Measurements from ENCODE around the gene VPS72.

VPS72 gene

DNA sequence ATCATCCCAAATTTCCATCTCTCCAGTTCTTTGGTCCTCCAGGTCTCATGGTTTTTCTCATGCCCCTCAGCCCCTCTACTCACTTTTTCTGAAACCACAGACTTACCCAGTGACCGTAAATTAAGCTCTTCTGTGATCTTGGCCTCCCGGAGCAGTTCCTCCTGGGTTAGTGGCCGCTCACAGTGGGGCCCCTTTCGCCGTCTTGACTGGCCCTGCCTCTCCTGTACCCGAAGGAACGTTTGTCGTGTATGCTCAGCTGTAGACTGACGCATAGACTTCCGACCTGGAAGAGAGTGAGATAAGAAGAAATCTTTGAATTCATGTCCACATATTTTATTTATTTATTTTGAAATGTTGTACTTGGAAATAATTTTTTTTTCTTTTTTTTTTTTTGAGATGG lies 5.8 kb downstream of the VPS72 start:
- H3K9me3 ChIP-seq (ENCODE audit: severe bottlenecking): peaks cover 2% of the 10 kb centered on the region
- TF ChIP-seq, protein P1, sequence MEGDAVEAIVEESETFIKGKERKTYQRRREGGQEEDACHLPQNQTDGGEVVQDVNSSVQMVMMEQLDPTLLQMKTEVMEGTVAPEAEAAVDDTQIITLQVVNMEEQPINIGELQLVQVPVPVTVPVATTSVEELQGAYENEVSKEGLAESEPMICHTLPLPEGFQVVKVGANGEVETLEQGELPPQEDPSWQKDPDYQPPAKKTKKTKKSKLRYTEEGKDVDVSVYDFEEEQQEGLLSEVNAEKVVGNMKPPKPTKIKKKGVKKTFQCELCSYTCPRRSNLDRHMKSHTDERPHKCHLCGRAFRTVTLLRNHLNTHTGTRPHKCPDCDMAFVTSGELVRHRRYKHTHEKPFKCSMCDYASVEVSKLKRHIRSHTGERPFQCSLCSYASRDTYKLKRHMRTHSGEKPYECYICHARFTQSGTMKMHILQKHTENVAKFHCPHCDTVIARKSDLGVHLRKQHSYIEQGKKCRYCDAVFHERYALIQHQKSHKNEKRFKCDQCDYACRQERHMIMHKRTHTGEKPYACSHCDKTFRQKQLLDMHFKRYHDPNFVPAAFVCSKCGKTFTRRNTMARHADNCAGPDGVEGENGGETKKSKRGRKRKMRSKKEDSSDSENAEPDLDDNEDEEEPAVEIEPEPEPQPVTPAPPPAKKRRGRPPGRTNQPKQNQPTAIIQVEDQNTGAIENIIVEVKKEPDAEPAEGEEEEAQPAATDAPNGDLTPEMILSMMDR (IDR thresholded peaks at IDR 0.05; ENCODE audit: poor library complexity, severe bottlenecking): no peak
- peaks cover 5% of the 10 kb centered on the region for H3K4me1 ChIP-seq (ENCODE audit: insufficient read depth, poor library complexity, severe bottlenecking)
- no peak overlapping the region for H3K4me3 ChIP-seq (ENCODE audit: severe bottlenecking)
- H3K36me3 ChIP-seq (ENCODE audit: low read depth): peaks cover 69% of the 10 kb centered on the region
- H3K27ac ChIP-seq (ENCODE audit: poor library complexity, severe bottlenecking): no peak overlapping the region
- no peaks in the 10 kb centered on the region for H3K27me3 ChIP-seq (ENCODE audit: insufficient read depth, poor library complexity, severe bottlenecking)
- no peak for ATAC-seq (ENCODE audit: low read depth)
- DNase-seq (ENCODE audit: low spot score): no peak

DNA sequence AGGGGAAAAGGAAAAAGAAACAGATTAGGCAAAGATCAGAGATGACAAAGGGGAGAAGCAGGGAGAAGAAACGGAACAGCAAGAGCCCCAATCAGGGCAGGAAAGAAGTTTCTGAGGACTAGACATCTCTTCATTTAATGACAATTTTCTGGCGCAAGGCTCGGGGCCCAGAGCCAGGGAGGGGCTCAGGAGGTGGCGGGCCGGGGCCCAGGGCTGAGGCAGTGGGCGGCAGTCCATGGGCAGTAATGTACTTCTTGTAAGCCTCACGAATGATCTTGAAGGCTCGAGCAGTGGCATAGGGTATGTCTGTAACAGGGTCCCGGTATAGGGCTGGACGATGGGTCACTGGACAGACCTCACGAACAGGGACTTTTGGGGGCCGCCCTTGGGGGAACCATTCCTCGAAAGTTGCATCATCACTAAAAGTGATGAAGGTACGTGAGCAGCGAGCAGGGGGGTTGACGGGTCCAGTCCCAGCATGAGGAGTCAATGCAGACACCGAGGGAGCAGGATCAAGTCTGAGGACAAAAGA lies 13.4 kb downstream of the VPS72 start:
- Histone ChIP-seq H3K4me1 (ENCODE audit: insufficient read depth, poor library complexity, severe bottlenecking) (no peaks in the 10 kb centered on the region), H3K9me3 (ENCODE audit: severe bottlenecking) (no peaks in the 10 kb centered on the region), H3K27me3 (ENCODE audit: insufficient read depth, poor library complexity, severe bottlenecking) (no peaks in the 10 kb centered on the region), H3K4me3 (ENCODE audit: severe bottlenecking) (no peak overlapping the region), H3K36me3 (ENCODE audit: low read depth) (peaks cover 53% of the 10 kb centered on the region), H3K27ac (ENCODE audit: poor library complexity, severe bottlenecking) (no peak overlapping the region)
- ATAC-seq (ENCODE audit: low read depth) (no peak), DNase-seq (ENCODE audit: low spot score) (no peak)
- TF ChIP-seq, protein P1 (IDR thresholded peaks at IDR 0.05; ENCODE audit: poor library complexity, severe bottlenecking): no peak

DNA sequence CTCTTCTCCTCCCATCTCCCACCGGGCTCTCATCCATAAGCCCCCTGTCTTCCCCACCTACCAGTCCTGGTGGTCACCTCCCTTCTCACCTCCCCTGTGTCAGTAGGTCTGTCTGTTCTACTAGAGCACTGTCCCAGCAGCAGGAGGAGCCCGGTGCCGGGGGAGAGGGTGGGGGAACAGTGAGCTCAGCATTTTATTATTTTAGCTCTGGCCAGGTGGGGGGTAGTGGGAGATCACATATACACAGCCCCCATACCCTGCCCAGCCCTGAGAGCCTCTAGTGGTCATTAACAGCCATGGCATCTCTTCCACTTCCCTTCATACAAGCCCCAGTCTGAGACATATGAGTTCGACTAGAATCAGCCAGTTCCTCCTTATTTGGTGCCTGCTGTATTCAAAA lies 14.1 kb downstream of the VPS72 start, which contains the start of gene TMOD4:
Gene TMOD4, minus strand, starts transcription at position 119 of the 400 bp plus-strand sequence. CDS start 1,106 bp downstream, outside the sequence.
- Histone ChIP-seq H3K27me3 (ENCODE audit: insufficient read depth, poor library complexity, severe bottlenecking) (no peaks in the 10 kb centered on the region), H3K4me3 (ENCODE audit: severe bottlenecking) (no peak within 1 kb of the TSS), H3K27ac (ENCODE audit: poor library complexity, severe bottlenecking) (no peak within 1 kb of the TSS), H3K36me3 (ENCODE audit: low read depth) (peaks cover 46% of the 10 kb centered on the region), H3K9me3 (ENCODE audit: severe bottlenecking) (no peaks in the 10 kb centered on the region), H3K4me1 (ENCODE audit: insufficient read depth, poor library complexity, severe bottlenecking) (no peaks in the 10 kb centered on the region)
- ATAC-seq (ENCODE audit: low read depth): peak; percentile 52; the same call in 1 of the 3 replicates
- no peak for DNase-seq (ENCODE audit: low spot score)
- TF ChIP-seq, protein P1 (IDR thresholded peaks at IDR 0.05; ENCODE audit: poor library complexity, severe bottlenecking): peak; percentile 51

DNA sequence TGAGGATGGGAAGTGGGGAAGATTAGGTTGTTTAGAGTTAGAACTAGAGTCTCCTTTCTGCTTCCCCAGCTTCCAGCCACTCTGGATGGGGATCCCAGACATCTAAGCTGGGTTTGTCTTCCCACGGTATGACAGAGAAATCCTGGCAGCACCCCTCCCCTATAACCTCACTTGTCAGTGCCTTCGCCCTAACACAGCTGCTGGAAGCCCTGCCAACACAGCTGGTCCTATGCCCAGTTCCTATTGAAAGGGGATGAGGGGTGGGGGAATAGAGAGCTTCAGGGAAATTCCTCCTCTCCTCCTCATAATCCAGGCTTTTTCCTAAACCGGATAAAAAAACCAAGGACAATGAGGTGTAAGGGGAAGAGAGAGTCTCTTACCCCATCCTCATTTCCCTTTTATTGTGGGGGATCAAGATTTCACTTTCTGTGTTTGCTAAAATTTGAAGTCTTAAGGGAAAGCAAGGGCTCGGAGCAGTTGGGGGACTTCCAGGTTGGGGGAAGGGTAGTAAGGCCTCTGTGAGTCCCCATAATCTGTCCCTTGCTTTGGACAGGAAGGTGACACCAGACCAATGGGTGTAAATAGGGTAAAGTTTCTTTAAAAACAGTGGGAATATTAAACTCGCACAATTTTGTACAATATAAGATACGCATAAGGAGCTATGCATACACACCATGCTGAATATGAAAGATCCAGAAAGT lies 14.8 kb downstream of the VPS72 start:
- H3K27me3 ChIP-seq (ENCODE audit: insufficient read depth, poor library complexity, severe bottlenecking): no peaks in the 10 kb centered on the region
- ATAC-seq (ENCODE audit: low read depth): no peak
- DNase-seq (ENCODE audit: low spot score): no peak
- H3K27ac ChIP-seq (ENCODE audit: poor library complexity, severe bottlenecking): no peak overlapping the region
- no peaks in the 10 kb centered on the region for H3K9me3 ChIP-seq (ENCODE audit: severe bottlenecking)
- H3K36me3 ChIP-seq (ENCODE audit: low read depth): peaks cover 39% of the 10 kb centered on the region
- TF ChIP-seq, protein P1 (IDR thresholded peaks at IDR 0.05; ENCODE audit: poor library complexity, severe bottlenecking): no peak
- no peak overlapping the region for H3K4me3 ChIP-seq (ENCODE audit: severe bottlenecking)
- no peaks in the 10 kb centered on the region for H3K4me1 ChIP-seq (ENCODE audit: insufficient read depth, poor library complexity, severe bottlenecking)

DNA sequence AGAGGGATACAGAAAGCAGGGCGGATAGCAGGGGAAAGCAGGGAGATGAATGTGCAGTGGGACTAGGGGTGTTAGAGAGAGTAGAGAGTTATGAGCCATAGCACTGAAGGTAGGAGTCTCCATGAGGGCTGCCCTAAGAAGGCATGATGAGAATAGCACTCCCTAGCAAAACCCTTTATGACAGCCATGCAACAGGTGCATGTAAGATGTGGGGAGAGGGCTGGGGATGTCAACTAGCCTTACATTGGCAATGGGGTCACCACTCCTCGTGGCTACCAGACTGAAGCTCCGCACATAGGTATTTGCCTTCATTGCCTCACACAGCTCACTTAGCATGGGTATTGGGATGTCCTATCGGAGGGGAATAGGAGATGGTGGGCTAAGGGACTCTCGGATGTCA lies 18.8 kb downstream of the VPS72 start:
- Histone ChIP-seq H3K4me3 (ENCODE audit: severe bottlenecking) (no peak overlapping the region), H3K36me3 (ENCODE audit: low read depth) (peaks cover 18% of the 10 kb centered on the region), H3K9me3 (ENCODE audit: severe bottlenecking) (no peaks in the 10 kb centered on the region), H3K27me3 (ENCODE audit: insufficient read depth, poor library complexity, severe bottlenecking) (no peaks in the 10 kb centered on the region), H3K27ac (ENCODE audit: poor library complexity, severe bottlenecking) (no peak overlapping the region), H3K4me1 (ENCODE audit: insufficient read depth, poor library complexity, severe bottlenecking) (no peaks in the 10 kb centered on the region)
- DNase-seq (ENCODE audit: low spot score) (no peak), ATAC-seq (ENCODE audit: low read depth) (no peak)
- TF ChIP-seq, protein P1 (IDR thresholded peaks at IDR 0.05; ENCODE audit: poor library complexity, severe bottlenecking): no peak

Measured in RWPE2 (cell line).